Pancreas (tissue), 10 donors: Measurements from ENCODE around the gene NMUR2. TPM values are rescaled to one million over a fixed set of nuclear protein-coding genes. Genes with fewer than 3 reads are reported as not detected.

Experiments
- ATAC-seq, 4 donors: fragments of 200-7000 bp; cut with Tn5 transposase; one replicate each; pipeline versions ENCODE4 v1.8.0 to v1.9.1; 2020; ENCODE audit warnings: mild to moderate bottlenecking in 4 of 4, moderate library complexity in 4 of 4
- DNase-seq, 6 donors: peaks; one replicate each; pipeline ENCODE4 v3.0.0-alpha.2; 2020
- FAIRE-seq: peaks from 2 replicates; lab custom pipeline; 2012; peaks lifted over from hg19 to GRCh38; lab: Jason Lieb, UNC
- H3K27ac ChIP-seq, 4 donors: fragments of 200-600 bp; sonication (generic); 1 replicate in 3 of 4; 2 replicates in 1 of 4; pipeline versions ENCODE4 v1.5.0 to v1.8.0; 2020
- H3K27me3 ChIP-seq, 4 donors: fragments of 200-600 bp; one replicate each; pipeline ENCODE4 v1.8.0; 2021
- H3K36me3 ChIP-seq, 3 donors: fragments of 200-600 bp; sonication (generic) in 1 of 3; one replicate each; pipeline versions ENCODE4 v1.5.0 to v1.8.0; 2020 to 2021
- H3K4me1 ChIP-seq, 3 donors: fragments of 200-600 bp; one replicate each; pipeline ENCODE4 v1.8.0; 2021
- H3K4me3 ChIP-seq, 4 donors: fragments of 200-600 bp; sonication (generic) in 2 of 4; one replicate each; pipeline versions ENCODE4 v1.5.0 to v1.8.0; 2020 to 2021
- H3K9me3 ChIP-seq, 4 donors: fragments of 200-600 bp; one replicate each; pipeline ENCODE4 v1.8.0; 2021
- CTCF ChIP-seq, 4 donors: fragments of 200-600 bp; sonication (generic) in 3 of 4; IDR thresholded peaks; one replicate each; pipeline versions ENCODE4 v1.5.0 to v1.8.0; 2021; ENCODE audit warnings: antibody characterized with exemption in 4 of 4
- WGBS, 2 donors: extraction: QIAGEN DNeasy Blood & Tissue Kit; methylation state at CpG; one replicate each; pipeline ENCODE4 v1.1.7; 2013; 5-methylcytosine and 5-hydroxymethylcytosine counted together
- intact Hi-C, 3 donors: fragments of 100-400 bp; cut with DNase I; formaldehyde crosslinking; loops; one replicate each; pipeline versions ENCODE4 v1.11.1 to v1.14.2; 2022
- polyA plus RNA-seq, 2 donors: library from polyadenylated mRNA; stranded (reverse); fragments of 200-250 nt; gene quantifications; one replicate each; pipeline ENCODE4 v1.2.3, GENCODE V29; 2013
- total RNA-seq, 6 donors: library from RNA; stranded (reverse); fragmentation: NEBNext Ultra II Directional in 4 of 6; extraction: Animal tissue kit (Norgen Biotek cat#: 25700) in 4 of 6; gene quantifications; one replicate each; pipeline versions ENCODE4 v1.2.1 to v1.2.4, GENCODE V29; 2021 to 2023
- donor health status: healthy with polysubstance abuse.
- donor health status: DM: no; HTN: no; CAD: no; lungs with moderate emphysema.
- donor health status: DM: no; HTN: no; CAD: no.
- donor health status: control.
- donor health status: control.
- donor health status: Bipolar disorder and iron deficiency.
- donor health status: DM: yes; HTN: yes; CAD: no.
- donor health status: DM: no; HTN: no; CAD: no.
- donor health status: DM: no; HTN: no; CAD: no.
- donor health status: DM: yes; HTN: yes; CAD: no.

The NMUR2 gene
- total and polyA plus RNA-seq, 8 donors: 0.02 TPM; not detected in 7

GRCh38 chr5:152404494-152404893 is 585 bp downstream of the NMUR2 start:
- DNase-seq (peak in 1 of 6 donors; percentile 24), ATAC-seq (no peak), FAIRE-seq (no peak)
- no peaks in the 10 kb centered on the region for H3K9me3 ChIP-seq
- intact Hi-C loops: no loop called here
- H3K4me3 ChIP-seq: no peak overlapping the region
- WGBS, 2 donors: 83 to 94% methylated on average over 23 of the region's 23 CpGs
- no peak for TF ChIP-seq CTCF (IDR thresholded peaks at IDR 0.05)
- no peaks in the 10 kb centered on the region for H3K4me1 ChIP-seq
- H3K27me3 ChIP-seq: no peaks in the 10 kb centered on the region
- H3K36me3 ChIP-seq: no peaks in the 10 kb centered on the region
- no peak overlapping the region for H3K27ac ChIP-seq

DNA sequence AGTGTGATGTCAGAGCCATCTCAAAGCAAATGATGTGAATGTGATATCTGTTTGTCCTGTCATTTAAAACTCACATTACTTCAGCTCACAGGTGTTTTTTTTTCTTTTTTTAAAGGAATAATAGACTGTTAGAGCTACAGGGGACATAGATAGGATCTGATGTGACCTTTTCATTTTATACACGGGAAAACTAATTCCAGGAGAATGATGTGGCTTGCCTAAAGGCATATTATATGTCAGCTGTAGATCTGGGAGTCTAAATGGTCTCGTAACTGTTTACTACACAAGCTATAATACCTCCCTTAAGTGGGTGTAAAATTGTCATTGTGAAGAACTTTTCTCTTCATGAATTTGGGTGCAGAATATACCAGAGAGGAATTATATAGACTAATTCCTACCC is 2.0 kb downstream of the NMUR2 start:
- TF ChIP-seq CTCF (IDR thresholded peaks at IDR 0.05): no peak
- no peak overlapping the region for H3K27ac ChIP-seq
- no peak for ATAC-seq
- no peak overlapping the region for H3K4me3 ChIP-seq
- no peak for FAIRE-seq
- 33 to 48% methylated on average over 2 of the region's 2 CpGs for WGBS, 2 donors
- H3K9me3 ChIP-seq: no peaks in the 10 kb centered on the region
- H3K27me3 ChIP-seq: no peaks in the 10 kb centered on the region
- intact Hi-C loops: no loop called here
- no peak for DNase-seq
- no peaks in the 10 kb centered on the region for H3K4me1 ChIP-seq
- no peaks in the 10 kb centered on the region for H3K36me3 ChIP-seq

DNA sequence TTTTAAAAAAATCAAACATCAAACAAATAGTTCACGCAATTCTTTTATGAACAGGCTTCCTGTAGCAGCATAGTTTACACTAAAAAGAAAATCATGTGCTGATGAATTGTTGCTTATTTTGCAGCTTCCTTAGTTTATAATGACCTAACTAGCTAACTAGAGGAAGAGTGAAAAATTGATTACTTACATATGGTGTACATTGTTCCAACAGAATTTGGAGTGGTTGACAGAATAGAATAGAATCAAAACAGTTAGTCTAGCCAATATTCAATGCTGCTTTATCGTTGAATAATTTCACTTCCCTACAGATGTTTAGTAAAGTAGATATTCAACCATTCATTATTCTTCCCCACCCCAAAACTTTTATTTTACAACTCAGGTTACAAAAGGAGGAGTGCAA is 4.2 kb downstream of the NMUR2 start:
- no peak for TF ChIP-seq CTCF (IDR thresholded peaks at IDR 0.05)
- H3K4me1 ChIP-seq: no peaks in the 10 kb centered on the region
- no peaks in the 10 kb centered on the region for H3K27me3 ChIP-seq
- H3K4me3 ChIP-seq: no peak overlapping the region
- ATAC-seq (no peak), FAIRE-seq (no peak), DNase-seq (no peak)
- H3K27ac ChIP-seq: no peak overlapping the region
- WGBS, 2 donors: 50 to 60% methylated on average over 2 of the region's 2 CpGs
- no peaks in the 10 kb centered on the region for H3K36me3 ChIP-seq
- intact Hi-C loops: no loop called here
- no peaks in the 10 kb centered on the region for H3K9me3 ChIP-seq

- WGBS, 2 donors: 32 to 78% methylated on average over 1 of the region's 1 CpG
- ATAC-seq (no peak), FAIRE-seq (no peak), DNase-seq (no peak)
- Histone ChIP-seq H3K4me3 (no peak overlapping the region), H3K9me3 (no peaks in the 10 kb centered on the region), H3K27me3 (no peaks in the 10 kb centered on the region), H3K4me1 (no peaks in the 10 kb centered on the region), H3K27ac (no peak overlapping the region), H3K36me3 (no peaks in the 10 kb centered on the region)
- TF ChIP-seq CTCF (IDR thresholded peaks at IDR 0.05): no peak
- intact Hi-C loops: no loop called here
Measured at GRCh38 chr5:152397581-152397980, 7.5 kb downstream of the NMUR2 start.

DNA sequence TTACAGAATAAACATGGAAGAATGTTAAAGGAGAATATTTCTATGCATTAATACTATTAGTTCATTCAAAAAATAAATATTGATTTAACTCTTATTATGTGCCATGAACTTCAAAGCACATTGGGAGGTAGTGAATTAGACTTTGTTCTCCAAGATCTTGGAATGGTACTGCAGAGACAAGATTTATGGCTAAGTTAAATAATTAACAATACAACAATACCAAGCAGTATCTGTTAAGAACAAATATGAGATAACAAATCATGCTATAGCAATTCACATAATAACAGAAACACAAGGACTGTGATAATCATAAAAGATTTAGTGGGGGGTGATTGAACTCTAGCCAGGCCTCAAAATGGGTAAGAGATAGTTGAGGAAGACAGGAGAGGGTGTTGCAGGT is 11.6 kb downstream of the NMUR2 start:
- no peaks in the 10 kb centered on the region for H3K9me3 ChIP-seq
- H3K36me3 ChIP-seq: no peaks in the 10 kb centered on the region
- H3K27ac ChIP-seq: no peak overlapping the region
- no peak for TF ChIP-seq CTCF (IDR thresholded peaks at IDR 0.05)
- H3K4me1 ChIP-seq: no peaks in the 10 kb centered on the region
- FAIRE-seq (no peak), ATAC-seq (no peak), DNase-seq (no peak)
- no peak overlapping the region for H3K4me3 ChIP-seq
- intact Hi-C loops: no loop called here
- no peaks in the 10 kb centered on the region for H3K27me3 ChIP-seq
